HG03095 (cell line): ENCODE measurements around the gene FSIP1.

Experiments
- ATAC-seq: cut with Tn5 transposase; IDR thresholded peaks from one replicate; pipeline ENCODE4 v1.9.1; 2021; ENCODE audit warnings: moderate library complexity; ENCODE audit not compliant: unreplicated experiment

FSIP1 gene

GRCh38 chr15:39585871-39586301, 196.8 kb downstream of the FSIP1 start:
- ATAC-seq = no peak

GRCh38 chr15:39585389-39585841, 197.2 kb downstream of the FSIP1 start:
- ATAC-seq = no peak

- ATAC-seq = no peak
Observed at GRCh38 chr15:39584662-39585388, 197.8 kb downstream of the FSIP1 start.

GRCh38 chr15:39584266-39584659, 198.4 kb downstream of the FSIP1 start:
- no peak for ATAC-seq

GRCh38 chr15:39583596-39584265, 198.9 kb downstream of the FSIP1 start:
- ATAC-seq = no peak

- no peak for ATAC-seq
Observed at GRCh38 chr15:39582977-39583595, 199.6 kb downstream of the FSIP1 start.

GRCh38 chr15:39582286-39582976, 200.2 kb downstream of the FSIP1 start:
- ATAC-seq = no peak

GRCh38 chr15:39581793-39582285, 200.8 kb downstream of the FSIP1 start:
- ATAC-seq = no peak

GRCh38 chr15:39581242-39581792, 201.3 kb downstream of the FSIP1 start:
- ATAC-seq = no peak

- no peak for ATAC-seq
Observed at GRCh38 chr15:39580485-39581241, 202.0 kb downstream of the FSIP1 start, which contains the start of gene THBS1. TSS of gene THBS1 (plus strand) at chr15:39581079. CDS start at chr15:39581858, 779 bp downstream.

GRCh38 chr15:39580117-39580484, 202.5 kb downstream of the FSIP1 start:
- no peak for ATAC-seq

GRCh38 chr15:39579487-39580116, 203.0 kb downstream of the FSIP1 start:
- ATAC-seq = no peak

GRCh38 chr15:39578851-39579486, 203.7 kb downstream of the FSIP1 start:
- ATAC-seq = no peak

GRCh38 chr15:39575180-39575579, 207.5 kb downstream of the FSIP1 start:
- no peak for ATAC-seq

GRCh38 chr15:39574427-39574826, 208.2 kb downstream of the FSIP1 start:
- no peak for ATAC-seq

GRCh38 chr15:39573844-39574243, 208.8 kb downstream of the FSIP1 start:
- ATAC-seq = no peak

GRCh38 chr15:39573287-39573686, 209.4 kb downstream of the FSIP1 start:
- no peak for ATAC-seq

GRCh38 chr15:39565851-39566250, 216.8 kb downstream of the FSIP1 start:
- no peak for ATAC-seq

- ATAC-seq = no peak
Observed at GRCh38 chr15:39564972-39565665, 217.5 kb downstream of the FSIP1 start.
